ENCODE data around the gene UGT1A1.

Gene UGT1A1

DNA sequence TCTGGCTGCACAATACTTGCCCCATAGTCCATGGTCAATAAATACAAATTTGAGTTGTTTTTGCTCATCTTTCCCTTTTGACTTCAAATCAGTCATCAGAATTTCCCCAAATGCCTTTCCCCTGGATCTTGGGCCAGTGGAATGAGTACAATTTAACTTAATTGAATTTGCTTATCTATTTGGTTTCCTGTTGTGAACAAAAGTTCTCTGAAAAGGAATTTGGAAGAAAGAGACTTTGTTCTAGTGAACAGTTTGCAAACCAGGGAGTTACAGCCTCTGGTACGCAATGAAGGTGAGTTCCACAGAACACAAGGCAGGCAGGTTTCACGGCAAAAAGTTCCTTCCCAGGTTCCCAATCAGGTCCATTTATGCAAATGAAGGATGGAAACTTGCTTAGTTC is 1.2 kb upstream of the UGT1A1 start:
- DNase-seq = no peak

DNA sequence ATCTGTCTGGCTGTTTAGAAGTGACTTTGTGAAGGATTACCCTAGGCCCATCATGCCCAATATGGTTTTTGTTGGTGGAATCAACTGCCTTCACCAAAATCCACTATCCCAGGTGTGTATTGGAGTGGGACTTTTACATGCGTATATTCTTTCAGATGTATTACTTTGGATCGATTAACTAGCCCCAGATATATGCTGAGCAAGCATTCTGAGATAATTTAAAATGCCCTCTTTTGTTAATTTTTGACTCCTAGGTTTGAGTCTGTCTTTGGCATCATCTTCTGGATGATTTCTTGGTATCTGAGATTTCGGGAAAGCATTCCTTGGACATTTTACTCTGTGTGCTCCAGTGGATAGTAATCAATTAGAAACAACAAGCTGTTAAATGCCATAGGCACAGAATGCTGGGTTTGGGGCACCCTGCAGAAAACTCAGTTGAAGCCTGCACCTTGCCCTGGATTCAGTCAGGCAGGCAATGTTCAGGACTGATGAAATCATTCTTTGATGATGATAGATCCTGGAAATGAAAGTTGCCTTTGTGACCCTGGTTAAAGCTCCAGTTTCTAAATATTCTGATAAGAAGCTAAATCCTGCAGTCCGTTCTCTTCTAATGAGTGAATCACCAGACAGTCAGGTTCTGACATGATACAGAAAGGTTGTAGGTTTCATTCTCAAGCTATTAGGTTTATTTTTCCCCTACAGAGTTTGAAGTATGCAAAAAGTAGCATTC is 1.1 kb downstream of the UGT1A1 start:
- DNase-seq = no peak

DNA sequence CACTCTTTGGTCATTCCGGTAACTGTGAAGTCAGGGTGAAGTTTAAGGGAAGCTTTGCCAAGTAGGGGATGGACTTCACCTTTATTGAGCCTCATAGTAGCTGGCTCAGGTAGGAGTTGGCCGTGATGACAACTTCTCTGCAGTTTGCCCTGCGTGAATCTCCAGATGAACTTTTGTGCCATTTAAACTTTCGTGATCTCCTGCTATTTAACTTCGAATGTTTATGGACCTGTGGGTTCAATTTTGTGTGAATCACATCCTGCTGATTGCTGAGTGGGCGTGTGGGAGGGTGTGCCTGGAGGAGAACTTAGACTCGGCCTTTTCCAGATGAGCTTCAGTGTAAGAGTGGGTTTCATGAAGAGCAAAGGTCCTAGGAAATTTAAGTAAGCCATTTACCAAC is 4.2 kb downstream of the UGT1A1 start:
- no peak for DNase-seq

- no peak for DNase-seq
These were observed 4.7 kb downstream of the UGT1A1 start for GRCh38 chr2:233764761-233765160.

- no peak for DNase-seq
These were observed 6.3 kb downstream of the UGT1A1 start for GRCh38 chr2:233766416-233766815.

GRCh38 chr2:233768076-233768475 is 8.0 kb downstream of the UGT1A1 start:
- DNase-seq = no peak

- no peak for DNase-seq
These were observed 9.2 kb downstream of the UGT1A1 start for GRCh38 chr2:233769260-233769659.

DNA sequence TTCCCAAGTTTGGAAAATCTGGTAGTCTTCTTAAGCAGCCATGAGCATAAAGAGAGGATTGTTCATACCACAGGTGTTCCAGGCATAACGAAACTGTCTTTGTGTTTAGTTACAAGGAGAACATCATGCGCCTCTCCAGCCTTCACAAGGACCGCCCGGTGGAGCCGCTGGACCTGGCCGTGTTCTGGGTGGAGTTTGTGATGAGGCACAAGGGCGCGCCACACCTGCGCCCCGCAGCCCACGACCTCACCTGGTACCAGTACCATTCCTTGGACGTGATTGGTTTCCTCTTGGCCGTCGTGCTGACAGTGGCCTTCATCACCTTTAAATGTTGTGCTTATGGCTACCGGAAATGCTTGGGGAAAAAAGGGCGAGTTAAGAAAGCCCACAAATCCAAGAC is 12.1 kb downstream of the UGT1A1 start:
- no peak for DNase-seq

GRCh38 chr2:233772583-233772982 is 12.5 kb downstream of the UGT1A1 start:
- no peak for DNase-seq

DNA sequence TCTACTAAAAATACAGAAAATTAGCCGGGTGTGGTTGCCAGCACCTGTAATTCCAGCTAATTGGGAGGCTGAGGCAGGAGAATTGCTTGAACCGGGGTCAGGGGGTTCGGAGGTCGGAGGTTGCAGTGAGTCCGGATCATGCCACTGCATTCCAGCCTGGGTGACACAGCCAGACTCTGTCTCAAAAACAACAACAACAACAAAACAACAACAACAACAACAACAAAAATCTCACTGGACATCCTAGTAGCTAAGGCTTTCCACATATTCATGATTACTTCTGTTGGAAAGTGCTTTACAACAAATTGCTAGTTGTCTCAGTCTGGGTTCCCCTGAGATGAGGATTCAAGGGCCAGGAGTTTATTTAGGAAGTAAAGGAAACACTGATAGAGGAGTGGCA is 13.8 kb downstream of the UGT1A1 start:
- no peak for DNase-seq

DNA sequence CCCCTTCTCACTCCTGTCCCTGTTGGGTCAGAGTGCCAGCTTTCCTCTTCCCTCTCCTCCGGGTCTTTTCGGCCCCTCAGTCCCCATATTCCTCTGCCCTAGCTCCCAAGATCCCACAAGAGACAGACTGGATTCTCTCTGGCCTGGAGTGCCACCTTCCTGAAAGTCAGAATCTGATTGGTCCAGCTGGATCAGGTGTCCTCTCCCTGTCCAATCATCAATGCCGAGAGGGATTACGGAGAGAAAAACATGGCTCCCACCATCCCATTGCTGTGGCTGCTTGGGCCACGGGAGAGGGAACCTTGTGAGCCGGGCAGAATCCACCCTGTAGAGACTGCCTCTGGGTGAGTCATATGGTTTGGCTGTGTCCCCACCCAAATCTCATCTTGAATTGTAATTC is 15.3 kb downstream of the UGT1A1 start:
- DNase-seq = no peak

DNA sequence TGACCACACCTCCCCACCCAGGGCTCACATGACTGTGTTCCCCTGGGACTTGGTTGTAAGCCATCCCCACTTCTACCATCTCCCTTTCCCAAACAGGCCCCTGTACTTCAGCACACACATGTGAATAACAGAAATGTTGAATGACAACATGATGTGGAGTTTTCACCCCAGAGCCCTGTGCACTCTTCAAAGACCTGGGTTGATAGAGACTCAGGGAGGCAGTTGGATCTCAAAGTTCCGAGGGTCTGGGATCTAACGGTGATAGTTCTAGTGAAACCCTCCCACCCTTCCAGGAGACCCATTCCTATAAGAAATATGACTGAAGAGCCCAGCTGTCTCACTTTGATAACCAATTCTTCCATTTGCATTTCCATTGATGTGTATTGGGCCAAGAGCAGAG is 18.0 kb downstream of the UGT1A1 start, which contains the start of gene MROH2A:
MROH2A (plus strand) TSS at position 301 of the 400 bp plus-strand sequence. CDS start 1,029 bp downstream, outside the sequence.
- no peak for DNase-seq

DNA sequence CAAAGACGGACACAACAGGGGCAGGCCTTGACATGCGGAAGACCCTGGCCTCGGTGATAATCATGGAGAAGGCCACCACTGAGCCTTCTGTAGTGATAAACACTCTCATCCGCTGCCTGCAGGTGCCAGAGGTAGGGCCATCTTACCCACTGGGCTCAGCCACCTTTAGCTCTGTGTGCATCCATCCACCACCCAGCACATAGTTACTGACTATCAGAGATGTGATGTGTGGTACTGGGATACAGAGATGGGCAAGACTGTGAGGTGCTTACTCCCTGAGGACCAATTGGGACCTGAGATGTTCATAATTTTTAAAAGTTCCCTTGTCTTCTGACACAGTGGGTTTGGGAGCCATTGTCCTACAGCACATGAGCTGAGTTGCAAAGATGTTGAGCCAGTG is 19.7 kb downstream of the UGT1A1 start:
- DNase-seq = no peak

DNA sequence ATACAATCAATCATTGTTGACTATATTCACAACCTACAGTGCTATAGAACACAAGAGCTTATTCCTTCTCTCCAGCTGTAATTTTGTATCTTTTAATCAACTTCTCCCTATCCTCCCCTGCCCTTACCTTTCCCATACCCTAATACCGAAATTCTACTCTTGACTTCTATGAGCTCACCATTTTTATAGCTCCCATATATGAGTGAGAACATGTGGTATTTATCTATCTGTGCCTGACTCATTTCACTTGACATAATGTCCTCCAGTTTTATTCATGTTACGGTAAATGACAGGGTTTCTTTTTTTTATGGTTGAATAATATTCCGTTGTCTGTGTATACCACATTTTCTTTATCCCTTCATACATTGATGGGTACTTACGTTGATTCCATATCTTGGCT is 20.7 kb downstream of the UGT1A1 start:
- DNase-seq = no peak

GRCh38 chr2:233789554-233789953 is 29.5 kb downstream of the UGT1A1 start:
- DNase-seq = no peak

- DNase-seq = no peak
These were observed 31.2 kb downstream of the UGT1A1 start for GRCh38 chr2:233791151-233791882.

DNA sequence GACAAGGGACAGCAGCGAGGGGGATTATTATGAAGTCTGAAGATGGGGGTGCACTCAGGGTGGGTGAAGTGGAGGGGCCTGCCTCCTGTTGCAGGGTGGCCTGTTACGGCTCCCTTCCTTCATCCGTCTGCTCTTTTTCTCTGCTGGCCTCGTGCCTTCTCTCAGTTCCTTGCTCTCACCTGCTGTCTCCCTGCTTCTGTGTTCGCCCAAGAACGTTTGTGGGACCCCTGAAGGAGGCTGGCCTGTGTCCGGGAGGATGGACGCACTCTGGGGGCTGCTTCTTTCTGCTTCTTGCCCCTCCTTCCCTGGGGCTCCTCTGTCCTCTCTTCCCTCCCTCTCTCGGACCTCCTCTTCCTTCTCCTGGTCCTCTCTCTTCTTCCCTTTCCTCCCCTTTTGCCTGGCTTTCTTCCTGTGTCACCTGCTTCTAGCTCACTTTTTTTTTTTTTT is 31.8 kb downstream of the UGT1A1 start:
- DNase-seq = no peak

DNA sequence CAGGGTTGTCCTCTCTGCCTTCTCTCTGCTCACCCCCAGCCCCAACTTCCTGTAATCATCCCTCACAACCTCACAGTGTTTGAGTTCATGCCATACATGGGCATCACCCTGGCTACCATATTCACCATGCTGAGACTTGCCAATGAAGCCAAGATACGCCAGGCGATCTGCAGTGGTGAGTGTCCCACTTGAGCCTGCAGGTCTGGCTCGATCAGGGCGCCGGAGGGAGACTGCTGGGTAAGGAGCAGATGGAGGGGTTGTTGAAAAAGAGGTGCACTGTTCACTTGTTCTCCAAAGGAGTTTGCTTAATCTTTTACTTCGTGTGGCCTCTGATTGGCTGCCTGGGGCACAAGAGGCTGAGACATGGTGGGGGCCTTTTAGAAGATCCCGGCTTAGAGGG is 32.6 kb downstream of the UGT1A1 start:
- DNase-seq = no peak

GRCh38 chr2:233793465-233794127 is 33.5 kb downstream of the UGT1A1 start:
- DNase-seq = no peak

GRCh38 chr2:233794128-233794658 is 34.1 kb downstream of the UGT1A1 start:
- DNase-seq = no peak

- DNase-seq = no peak
These were observed 35.7 kb downstream of the UGT1A1 start for GRCh38 chr2:233795735-233796171.

GRCh38 chr2:233796254-233796653 is 36.2 kb downstream of the UGT1A1 start:
- no peak for DNase-seq

- DNase-seq = no peak
These were observed 38.4 kb downstream of the UGT1A1 start for GRCh38 chr2:233798335-233799086.

Measured in effector CD8-positive, alpha-beta T cell (primary cell).